ENCODE results near the gene GNG5.

Gene GNG5

GRCh38 chr1:84497631-84498275 is 8.6 kb downstream of the GNG5 start:
- Histone ChIP-seq H3K9me3 (no peaks in the 10 kb centered on the region), H3K36me3 (peaks cover 22% of the 10 kb centered on the region), H3K4me3 (ENCODE audit: low read depth, low read length) (no peak overlapping the region), H3K27me3 (no peaks in the 10 kb centered on the region), H3K4me1 (no peaks in the 10 kb centered on the region)
- DNase-seq = no peak
- TF ChIP-seq, protein P1, sequence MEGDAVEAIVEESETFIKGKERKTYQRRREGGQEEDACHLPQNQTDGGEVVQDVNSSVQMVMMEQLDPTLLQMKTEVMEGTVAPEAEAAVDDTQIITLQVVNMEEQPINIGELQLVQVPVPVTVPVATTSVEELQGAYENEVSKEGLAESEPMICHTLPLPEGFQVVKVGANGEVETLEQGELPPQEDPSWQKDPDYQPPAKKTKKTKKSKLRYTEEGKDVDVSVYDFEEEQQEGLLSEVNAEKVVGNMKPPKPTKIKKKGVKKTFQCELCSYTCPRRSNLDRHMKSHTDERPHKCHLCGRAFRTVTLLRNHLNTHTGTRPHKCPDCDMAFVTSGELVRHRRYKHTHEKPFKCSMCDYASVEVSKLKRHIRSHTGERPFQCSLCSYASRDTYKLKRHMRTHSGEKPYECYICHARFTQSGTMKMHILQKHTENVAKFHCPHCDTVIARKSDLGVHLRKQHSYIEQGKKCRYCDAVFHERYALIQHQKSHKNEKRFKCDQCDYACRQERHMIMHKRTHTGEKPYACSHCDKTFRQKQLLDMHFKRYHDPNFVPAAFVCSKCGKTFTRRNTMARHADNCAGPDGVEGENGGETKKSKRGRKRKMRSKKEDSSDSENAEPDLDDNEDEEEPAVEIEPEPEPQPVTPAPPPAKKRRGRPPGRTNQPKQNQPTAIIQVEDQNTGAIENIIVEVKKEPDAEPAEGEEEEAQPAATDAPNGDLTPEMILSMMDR (IDR thresholded peaks at IDR 0.05; ENCODE audit: low read depth, low read length) = no peak

DNA sequence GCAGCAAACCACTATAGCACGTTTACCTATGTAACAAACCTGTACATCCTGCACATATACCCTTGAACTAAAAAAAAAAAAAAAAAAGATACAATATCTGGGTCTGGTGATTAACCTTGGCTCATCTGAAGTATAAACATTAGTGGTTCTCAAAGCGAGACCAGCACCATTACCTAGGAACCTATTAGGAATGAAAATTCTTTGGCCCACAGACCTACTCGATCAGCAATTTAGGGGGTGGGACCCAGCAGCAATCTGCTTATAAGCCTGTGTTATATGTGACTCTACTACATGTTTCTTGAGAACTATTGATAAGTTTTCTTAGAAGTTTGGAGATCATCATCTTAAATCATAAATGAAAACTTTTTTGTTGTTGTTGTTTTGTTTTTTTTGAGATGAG is 9.9 kb downstream of the GNG5 start:
- DNase-seq = no peak
- no peak overlapping the region for H3K4me3 ChIP-seq (ENCODE audit: low read depth, low read length)
- no peaks in the 10 kb centered on the region for H3K27me3 ChIP-seq
- H3K4me1 ChIP-seq = no peaks in the 10 kb centered on the region
- peaks cover 26% of the 10 kb centered on the region for H3K36me3 ChIP-seq
- H3K9me3 ChIP-seq = no peaks in the 10 kb centered on the region
- TF ChIP-seq, protein P1 (IDR thresholded peaks at IDR 0.05; ENCODE audit: low read depth, low read length) = no peak

DNA sequence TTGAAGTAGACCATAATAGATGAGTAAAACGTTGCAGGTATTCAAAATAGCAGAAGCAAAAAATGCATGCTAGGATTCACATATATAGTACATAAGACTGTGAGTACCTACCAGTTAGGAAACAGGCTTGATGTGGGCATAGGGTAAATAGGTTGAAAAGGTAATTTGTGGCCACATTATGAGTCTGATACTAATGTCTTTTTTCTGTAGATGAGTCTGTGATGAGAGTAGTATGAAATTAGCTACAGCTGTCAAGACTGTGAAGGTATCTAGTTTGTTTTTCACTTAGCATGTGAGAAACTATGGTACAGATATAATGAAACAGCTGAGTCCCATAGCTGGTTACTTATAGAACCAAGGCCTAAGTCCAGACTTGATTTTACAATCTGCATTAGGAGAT is 12.6 kb downstream of the GNG5 start:
- Histone ChIP-seq H3K4me1 (no peaks in the 10 kb centered on the region), H3K9me3 (no peaks in the 10 kb centered on the region), H3K27me3 (no peaks in the 10 kb centered on the region), H3K36me3 (peaks cover 44% of the 10 kb centered on the region), H3K4me3 (ENCODE audit: low read depth, low read length) (no peak overlapping the region)
- DNase-seq = no peak
- TF ChIP-seq, protein P1 (IDR thresholded peaks at IDR 0.05; ENCODE audit: low read depth, low read length) = no peak

- no peaks in the 10 kb centered on the region for H3K9me3 ChIP-seq
- no peaks in the 10 kb centered on the region for H3K27me3 ChIP-seq
- H3K4me3 ChIP-seq (ENCODE audit: low read depth, low read length) = no peak overlapping the region
- peaks cover 40% of the 10 kb centered on the region for H3K36me3 ChIP-seq
- TF ChIP-seq, protein P1 (IDR thresholded peaks at IDR 0.05; ENCODE audit: low read depth, low read length) = no peak
- H3K4me1 ChIP-seq = no peaks in the 10 kb centered on the region
- DNase-seq = no peak
Observed at GRCh38 chr1:84492726-84493125, 13.7 kb downstream of the GNG5 start.

GRCh38 chr1:84489766-84490165 is 16.6 kb downstream of the GNG5 start:
- Histone ChIP-seq H3K9me3 (no peaks in the 10 kb centered on the region), H3K27me3 (no peaks in the 10 kb centered on the region), H3K36me3 (peaks cover 23% of the 10 kb centered on the region), H3K4me3 (ENCODE audit: low read depth, low read length) (no peak overlapping the region), H3K4me1 (no peaks in the 10 kb centered on the region)
- TF ChIP-seq, protein P1 (IDR thresholded peaks at IDR 0.05; ENCODE audit: low read depth, low read length) = no peak
- DNase-seq = no peak

DNA sequence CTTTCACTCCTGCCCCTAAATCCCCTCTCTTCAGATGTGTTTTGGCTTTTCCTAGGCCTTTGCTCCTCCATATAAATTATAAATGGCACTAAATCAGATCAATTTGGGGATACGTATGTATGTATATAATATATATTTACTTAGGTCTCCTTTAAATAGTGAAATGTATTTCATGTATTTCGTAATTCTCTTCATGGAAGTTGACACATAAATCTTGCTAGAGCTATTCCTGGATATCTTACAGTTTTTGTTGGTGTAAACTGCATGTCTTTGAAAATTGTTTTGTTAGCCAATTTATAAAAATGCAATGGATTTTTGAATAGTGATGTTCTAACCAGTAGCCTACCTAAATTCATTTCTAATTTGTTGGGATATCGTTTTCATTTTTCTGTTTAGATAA is 18.3 kb downstream of the GNG5 start:
- Histone ChIP-seq H3K4me1 (no peaks in the 10 kb centered on the region), H3K36me3 (peaks cover 23% of the 10 kb centered on the region), H3K4me3 (ENCODE audit: low read depth, low read length) (no peak overlapping the region), H3K9me3 (no peaks in the 10 kb centered on the region), H3K27me3 (no peaks in the 10 kb centered on the region)
- TF ChIP-seq, protein P1 (IDR thresholded peaks at IDR 0.05; ENCODE audit: low read depth, low read length) = no peak
- DNase-seq = no peak
